ENCODE data around the gene EXOC4. TPM values are rescaled to one million over a fixed set of nuclear protein-coding genes. Genes with fewer than 3 reads are reported as not detected.

The EXOC4 gene
- total and polyA plus RNA-seq, 2 of the 13 experiments (the other 11 are each of a cell fraction or from before 2014, with no cell fraction given) = 22.5 to 39.0 TPM

GRCh38 chr7:133934262-133934976 is 681.5 kb downstream of the EXOC4 start:
- CTCF ChIA-PET (ENCODE audit: low intra/inter-chr PET ratio, low total read pairs) = no interaction called here
- intact Hi-C loops (cut with micrococcal nuclease; ENCODE audit: unreplicated experiment) = no loop called here
- TF ChIP-seq KDM2A (CRISPR knock-in tag; IDR thresholded peaks at IDR 0.05; ENCODE audit: borderline replicate concordance, low read depth) = no peak
- no peak for TF ChIP-seq ZNF589 (CRISPR knock-in tag; conservative IDR thresholded peaks at IDR 0.05)
- no peak for TF ChIP-seq ZKSCAN8 (CRISPR knock-in tag; IDR thresholded peaks at IDR 0.05; ENCODE audit: borderline replicate concordance)
- no peak for TF ChIP-seq CBX2 (IDR thresholded peaks at IDR 0.05; ENCODE audit: low read depth, low read length)
- no peak for TF ChIP-seq CBX2 (CRISPR knock-in tag; IDR thresholded peaks at IDR 0.05; ENCODE audit: low read depth)
- no peak for TF ChIP-seq ZNF724P (CRISPR knock-in tag; IDR thresholded peaks at IDR 0.05; ENCODE audit: borderline replicate concordance)
- TF ChIP-seq RAD21 (CRISPR knock-in tag; IDR thresholded peaks at IDR 0.05) = no peak
- TF ChIP-seq, protein P1, sequence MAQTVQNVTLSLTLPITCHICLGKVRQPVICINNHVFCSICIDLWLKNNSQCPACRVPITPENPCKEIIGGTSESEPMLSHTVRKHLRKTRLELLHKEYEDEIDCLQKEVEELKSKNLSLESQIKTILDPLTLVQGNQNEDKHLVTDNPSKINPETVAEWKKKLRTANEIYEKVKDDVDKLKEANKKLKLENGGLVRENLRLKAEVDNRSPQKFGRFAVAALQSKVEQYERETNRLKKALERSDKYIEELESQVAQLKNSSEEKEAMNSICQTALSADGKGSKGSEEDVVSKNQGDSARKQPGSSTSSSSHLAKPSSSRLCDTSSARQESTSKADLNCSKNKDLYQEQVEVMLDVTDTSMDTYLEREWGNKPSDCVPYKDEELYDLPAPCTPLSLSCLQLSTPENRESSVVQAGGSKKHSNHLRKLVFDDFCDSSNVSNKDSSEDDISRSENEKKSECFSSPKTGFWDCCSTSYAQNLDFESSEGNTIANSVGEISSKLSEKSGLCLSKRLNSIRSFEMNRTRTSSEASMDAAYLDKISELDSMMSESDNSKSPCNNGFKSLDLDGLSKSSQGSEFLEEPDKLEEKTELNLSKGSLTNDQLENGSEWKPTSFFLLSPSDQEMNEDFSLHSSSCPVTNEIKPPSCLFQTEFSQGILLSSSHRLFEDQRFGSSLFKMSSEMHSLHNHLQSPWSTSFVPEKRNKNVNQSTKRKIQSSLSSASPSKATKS (CRISPR knock-in tag; IDR thresholded peaks at IDR 0.05) = no peak
- no peak for TF ChIP-seq ZNF615 (CRISPR knock-in tag; IDR thresholded peaks at IDR 0.05; ENCODE audit: borderline replicate concordance)
- TF ChIP-seq MED1 (CRISPR knock-in tag; IDR thresholded peaks at IDR 0.05) = no peak
- no peak for TF ChIP-seq ZNF652 (CRISPR knock-in tag; IDR thresholded peaks at IDR 0.05; ENCODE audit: borderline replicate concordance, low read depth)
- TF ChIP-seq, protein P2, sequence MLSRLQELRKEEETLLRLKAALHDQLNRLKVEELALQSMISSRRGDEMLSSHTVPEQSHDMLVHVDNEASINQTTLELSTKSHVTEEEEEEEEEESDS (CRISPR knock-in tag; IDR thresholded peaks at IDR 0.05; ENCODE audit: borderline replicate concordance) = no peak
- TF ChIP-seq, protein P3, sequence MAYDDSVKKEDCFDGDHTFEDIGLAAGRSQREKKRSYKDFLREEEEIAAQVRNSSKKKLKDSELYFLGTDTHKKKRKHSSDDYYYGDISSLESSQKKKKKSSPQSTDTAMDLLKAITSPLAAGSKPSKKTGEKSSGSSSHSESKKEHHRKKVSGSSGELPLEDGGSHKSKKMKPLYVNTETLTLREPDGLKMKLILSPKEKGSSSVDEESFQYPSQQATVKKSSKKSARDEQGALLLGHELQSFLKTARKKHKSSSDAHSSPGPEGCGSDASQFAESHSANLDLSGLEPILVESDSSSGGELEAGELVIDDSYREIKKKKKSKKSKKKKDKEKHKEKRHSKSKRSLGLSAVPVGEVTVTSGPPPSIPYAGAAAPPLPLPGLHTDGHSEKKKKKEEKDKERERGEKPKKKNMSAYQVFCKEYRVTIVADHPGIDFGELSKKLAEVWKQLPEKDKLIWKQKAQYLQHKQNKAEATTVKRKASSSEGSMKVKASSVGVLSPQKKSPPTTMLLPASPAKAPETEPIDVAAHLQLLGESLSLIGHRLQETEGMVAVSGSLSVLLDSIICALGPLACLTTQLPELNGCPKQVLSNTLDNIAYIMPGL (CRISPR knock-in tag; IDR thresholded peaks at IDR 0.05; ENCODE audit: borderline replicate concordance in 1 of 2, low read depth in 1 of 2) = no peak
- TF ChIP-seq ADNP (CRISPR knock-in tag; IDR thresholded peaks at IDR 0.05) = no peak
- TF ChIP-seq ZNF264 (CRISPR knock-in tag; IDR thresholded peaks at IDR 0.05) = no peak
- no peak for TF ChIP-seq PAF1 (CRISPR knock-in tag; IDR thresholded peaks at IDR 0.05)
- no peak for TF ChIP-seq DNMT3B (CRISPR knock-in tag; conservative IDR thresholded peaks at IDR 0.05)
- TF ChIP-seq SPEN (CRISPR knock-in tag; IDR thresholded peaks at IDR 0.05; ENCODE audit: low read depth) = no peak
- TF ChIP-seq, protein P4, sequence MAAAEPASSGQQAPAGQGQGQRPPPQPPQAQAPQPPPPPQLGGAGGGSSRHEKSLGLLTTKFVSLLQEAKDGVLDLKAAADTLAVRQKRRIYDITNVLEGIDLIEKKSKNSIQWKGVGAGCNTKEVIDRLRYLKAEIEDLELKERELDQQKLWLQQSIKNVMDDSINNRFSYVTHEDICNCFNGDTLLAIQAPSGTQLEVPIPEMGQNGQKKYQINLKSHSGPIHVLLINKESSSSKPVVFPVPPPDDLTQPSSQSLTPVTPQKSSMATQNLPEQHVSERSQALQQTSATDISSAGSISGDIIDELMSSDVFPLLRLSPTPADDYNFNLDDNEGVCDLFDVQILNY (CRISPR knock-in tag; conservative IDR thresholded peaks at IDR 0.05) = no peak
- TF ChIP-seq SOX6 (IDR thresholded peaks at IDR 0.05) = no peak
- no peak for TF ChIP-seq SOX6 (CRISPR knock-in tag; IDR thresholded peaks at IDR 0.05)
- no peak for TF ChIP-seq ZKSCAN1 (IDR thresholded peaks at IDR 0.05; ENCODE audit: low read length)
- Histone ChIP-seq H3K4me2 (ENCODE audit: low read depth, low read length) (no peak overlapping the region), H3K4me1 (ENCODE audit: insufficient read depth, low read length) (no peaks in the 10 kb centered on the region), H3K79me2 (ENCODE audit: insufficient read depth, low read length) (no peaks in the 10 kb centered on the region), H4K20me1 (ENCODE audit: insufficient read depth, low read length) (no peaks in the 10 kb centered on the region), H3K4me3 (replicated peaks in 1 of 3; ENCODE audit: insufficient read depth in 1 of 3, low read depth in 2 of 3, low read length in 3 of 3) (no peak overlapping the region), H3K36me3 (replicated peaks in 1 of 2; ENCODE audit: control insufficient read depth in 1 of 2, insufficient read depth in 2 of 2, low read length in 2 of 2) (no peaks in the 10 kb centered on the region), H2AFZ (ENCODE audit: low read length) (no peak overlapping the region), H3K27ac (ENCODE audit: extremely low read length, insufficient read depth, low read length) (no peak overlapping the region), H3K9ac (ENCODE audit: insufficient read depth, low read depth, low read length) (no peak overlapping the region), H3K9me3 (ENCODE audit: low read length) (no peaks in the 10 kb centered on the region), H3K27me3 (ENCODE audit: control insufficient read depth in 1 of 2, insufficient read depth in 2 of 2, low read length in 2 of 2) (no peaks in the 10 kb centered on the region)
- BruUV-seq (replicated peaks) = no TSS peak
- FAIRE-seq (no peak), DNase-seq (ENCODE audit: low spot score) (no peak), ATAC-seq (no peak)
- POLR2A ChIA-PET = no interaction called here
- WGBS (ENCODE audit: low lambda C conversion rate) = 94% methylated on average over 9 of the region's 9 CpGs
- in situ Hi-C loops (cut with HindIII; ENCODE audit: extremely low pct_ligation_motif_present, low pct_unique_long_range_greater_than_20kb) = no loop called here

Data from HepG2 (cell line).